SIG-M5 (cell line): ENCODE data around the gene MAPKBP1.

ENCODE experiments used
- DNase-seq: peaks from one replicate; lab custom pipeline; 2025; lab: John Stamatoyannopoulos, UW

The MAPKBP1 gene

GRCh38 chr15:41870689-41871081 lies 96.4 kb downstream of the MAPKBP1 start:
- no peak for DNase-seq

GRCh38 chr15:41871175-41871905 lies 97.1 kb downstream of the MAPKBP1 start:
- no peak for DNase-seq

- DNase-seq: no peak
Measured at GRCh38 chr15:41872166-41872747, 98.0 kb downstream of the MAPKBP1 start.

- DNase-seq: no peak
Measured at GRCh38 chr15:41873711-41874110, 99.4 kb downstream of the MAPKBP1 start.

GRCh38 chr15:41874736-41875135 lies 100.5 kb downstream of the MAPKBP1 start:
- DNase-seq: no peak

GRCh38 chr15:41876007-41876406 lies 101.7 kb downstream of the MAPKBP1 start:
- DNase-seq: no peak

GRCh38 chr15:41876689-41877088 lies 102.4 kb downstream of the MAPKBP1 start:
- DNase-seq: no peak
